HG02678 (cell line): ENCODE data around the gene SLC9A3.

Experiments used
- ATAC-seq: cut with Tn5 transposase; IDR thresholded peaks from one replicate; pipeline ENCODE4 v1.9.1; 2021; ENCODE audit warnings: mild to moderate bottlenecking, moderate library complexity; ENCODE audit not compliant: unreplicated experiment

Gene SLC9A3

GRCh38 chr5:421287-421880 is 102.9 kb downstream of the SLC9A3 start:
- ATAC-seq = no peak

GRCh38 chr5:420632-421286 is 103.5 kb downstream of the SLC9A3 start:
- ATAC-seq = no peak
